Measurements from ENCODE around the gene RELL1.

DNA sequence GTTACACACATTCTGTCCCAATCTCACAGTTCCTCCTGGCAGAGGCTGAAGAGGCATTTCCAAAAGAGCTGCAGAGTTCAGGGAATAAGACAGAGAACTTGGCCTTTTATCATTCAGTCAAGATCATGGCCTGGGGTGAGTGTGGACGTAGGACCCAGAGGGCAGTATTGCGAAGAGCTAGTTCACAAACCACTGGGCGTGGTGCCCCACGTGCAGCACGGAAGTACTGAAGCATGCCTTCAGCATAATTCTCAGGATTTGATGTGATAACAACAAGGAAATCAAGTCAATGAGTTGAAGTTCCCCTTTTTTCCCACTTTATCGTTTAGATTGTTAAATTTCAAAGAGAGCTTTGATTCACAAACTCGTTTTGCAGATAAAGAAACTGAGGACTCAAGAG lies 117.7 kb downstream of the RELL1 start:
- TF ChIP-seq, protein P1, sequence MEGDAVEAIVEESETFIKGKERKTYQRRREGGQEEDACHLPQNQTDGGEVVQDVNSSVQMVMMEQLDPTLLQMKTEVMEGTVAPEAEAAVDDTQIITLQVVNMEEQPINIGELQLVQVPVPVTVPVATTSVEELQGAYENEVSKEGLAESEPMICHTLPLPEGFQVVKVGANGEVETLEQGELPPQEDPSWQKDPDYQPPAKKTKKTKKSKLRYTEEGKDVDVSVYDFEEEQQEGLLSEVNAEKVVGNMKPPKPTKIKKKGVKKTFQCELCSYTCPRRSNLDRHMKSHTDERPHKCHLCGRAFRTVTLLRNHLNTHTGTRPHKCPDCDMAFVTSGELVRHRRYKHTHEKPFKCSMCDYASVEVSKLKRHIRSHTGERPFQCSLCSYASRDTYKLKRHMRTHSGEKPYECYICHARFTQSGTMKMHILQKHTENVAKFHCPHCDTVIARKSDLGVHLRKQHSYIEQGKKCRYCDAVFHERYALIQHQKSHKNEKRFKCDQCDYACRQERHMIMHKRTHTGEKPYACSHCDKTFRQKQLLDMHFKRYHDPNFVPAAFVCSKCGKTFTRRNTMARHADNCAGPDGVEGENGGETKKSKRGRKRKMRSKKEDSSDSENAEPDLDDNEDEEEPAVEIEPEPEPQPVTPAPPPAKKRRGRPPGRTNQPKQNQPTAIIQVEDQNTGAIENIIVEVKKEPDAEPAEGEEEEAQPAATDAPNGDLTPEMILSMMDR (IDR thresholded peaks at IDR 0.05; ENCODE audit: poor library complexity, severe bottlenecking) = no peak
- TF ChIP-seq EP300 (conservative IDR thresholded peaks at IDR 0.05; ENCODE audit: poor library complexity, severe bottlenecking) (no peak), POLR2AphosphoS5 (IDR thresholded peaks at IDR 0.05) (no peak), EZH2 (IDR thresholded peaks at IDR 0.05; ENCODE audit: borderline replicate concordance, insufficient read depth, low read length, poor library complexity, severe bottlenecking) (no peak), RAD21 (conservative IDR thresholded peaks at IDR 0.05) (no peak), TAF1 (IDR thresholded peaks at IDR 0.05; ENCODE audit: low read depth) (no peak), SMC3 (conservative IDR thresholded peaks at IDR 0.05; ENCODE audit: poor library complexity) (no peak)
- TF ChIP-seq, protein P2, sequence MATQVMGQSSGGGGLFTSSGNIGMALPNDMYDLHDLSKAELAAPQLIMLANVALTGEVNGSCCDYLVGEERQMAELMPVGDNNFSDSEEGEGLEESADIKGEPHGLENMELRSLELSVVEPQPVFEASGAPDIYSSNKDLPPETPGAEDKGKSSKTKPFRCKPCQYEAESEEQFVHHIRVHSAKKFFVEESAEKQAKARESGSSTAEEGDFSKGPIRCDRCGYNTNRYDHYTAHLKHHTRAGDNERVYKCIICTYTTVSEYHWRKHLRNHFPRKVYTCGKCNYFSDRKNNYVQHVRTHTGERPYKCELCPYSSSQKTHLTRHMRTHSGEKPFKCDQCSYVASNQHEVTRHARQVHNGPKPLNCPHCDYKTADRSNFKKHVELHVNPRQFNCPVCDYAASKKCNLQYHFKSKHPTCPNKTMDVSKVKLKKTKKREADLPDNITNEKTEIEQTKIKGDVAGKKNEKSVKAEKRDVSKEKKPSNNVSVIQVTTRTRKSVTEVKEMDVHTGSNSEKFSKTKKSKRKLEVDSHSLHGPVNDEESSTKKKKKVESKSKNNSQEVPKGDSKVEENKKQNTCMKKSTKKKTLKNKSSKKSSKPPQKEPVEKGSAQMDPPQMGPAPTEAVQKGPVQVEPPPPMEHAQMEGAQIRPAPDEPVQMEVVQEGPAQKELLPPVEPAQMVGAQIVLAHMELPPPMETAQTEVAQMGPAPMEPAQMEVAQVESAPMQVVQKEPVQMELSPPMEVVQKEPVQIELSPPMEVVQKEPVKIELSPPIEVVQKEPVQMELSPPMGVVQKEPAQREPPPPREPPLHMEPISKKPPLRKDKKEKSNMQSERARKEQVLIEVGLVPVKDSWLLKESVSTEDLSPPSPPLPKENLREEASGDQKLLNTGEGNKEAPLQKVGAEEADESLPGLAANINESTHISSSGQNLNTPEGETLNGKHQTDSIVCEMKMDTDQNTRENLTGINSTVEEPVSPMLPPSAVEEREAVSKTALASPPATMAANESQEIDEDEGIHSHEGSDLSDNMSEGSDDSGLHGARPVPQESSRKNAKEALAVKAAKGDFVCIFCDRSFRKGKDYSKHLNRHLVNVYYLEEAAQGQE (IDR thresholded peaks at IDR 0.05; ENCODE audit: borderline replicate concordance) = no peak

Measured in neural cell (in vitro differentiated cells).